Liver (tissue), 9 donors: ENCODE measurements around the gene SYNJ2. TPM values are rescaled to one million over a fixed set of nuclear protein-coding genes. Genes with fewer than 3 reads are reported as not detected.

Source experiments
- DNase-seq: peaks from one replicate; pipeline ENCODE4 v3.0.0-alpha.2; 2017; ENCODE audit warnings: low spot score
- H3K27ac ChIP-seq, 2 donors: one replicate each; pipeline ENCODE4 v1.7.0; 2013; ENCODE audit warnings: inconsistent platforms in 2 of 2, low read length in 2 of 2, control low read depth in 1 of 2, low read depth in 1 of 2, mild to moderate bottlenecking in 1 of 2
- H3K27me3 ChIP-seq, 4 donors: one replicate each; pipeline versions ENCODE4 v1.6.1 to v1.7.0; 2013; ENCODE audit warnings: low read length in 3 of 4, inconsistent platforms in 1 of 4, mild to moderate bottlenecking in 1 of 4, moderate library complexity in 1 of 4; ENCODE audit not compliant: control insufficient read depth in 4 of 4, insufficient read depth in 4 of 4
- H3K36me3 ChIP-seq, 4 donors: one replicate each; pipeline versions ENCODE4 v1.6.1 to v1.7.0; 2013; ENCODE audit warnings: low read length in 3 of 4, mild to moderate bottlenecking in 3 of 4, low read depth in 1 of 4, moderate library complexity in 1 of 4; ENCODE audit not compliant: control insufficient read depth in 4 of 4, insufficient read depth in 3 of 4
- H3K4me1 ChIP-seq, 4 donors: one replicate each; pipeline versions ENCODE4 v1.6.1 to v1.7.0; 2013; ENCODE audit warnings: low read length in 3 of 4, mild to moderate bottlenecking in 3 of 4, moderate library complexity in 1 of 4; ENCODE audit not compliant: control insufficient read depth in 4 of 4, insufficient read depth in 4 of 4
- H3K4me3 ChIP-seq, 3 donors: one replicate each; pipeline versions ENCODE4 v1.6.1 to v1.7.0; 2013; ENCODE audit warnings: low read length in 3 of 3, control low read depth in 1 of 3, low read depth in 1 of 3, mild to moderate bottlenecking in 1 of 3
- H3K9ac ChIP-seq, 2 donors: one replicate each; pipeline ENCODE4 v1.7.0; 2013; ENCODE audit warnings: low read length in 2 of 2, mild to moderate bottlenecking in 2 of 2, moderate library complexity in 2 of 2, control low read depth in 1 of 2, low read depth in 1 of 2
- H3K9me3 ChIP-seq, 4 donors: one replicate each; pipeline versions ENCODE4 v1.6.1 to v1.7.0; 2013; ENCODE audit warnings: low read length in 3 of 4; ENCODE audit not compliant: control insufficient read depth in 4 of 4
- EGR1 ChIP-seq, 2 donors: IDR thresholded peaks; 2 replicates each; pipeline ENCODE4 v1.6.1; 2016 to 2018; ENCODE audit warnings: antibody characterized with exemption in 2 of 2, low read depth in 2 of 2
- FOXA1 ChIP-seq: IDR thresholded peaks from 2 replicates; pipeline ENCODE4 v1.6.1; 2016; ENCODE audit warnings: antibody characterized with exemption
- FOXA2 ChIP-seq: IDR thresholded peaks from 2 replicates; pipeline ENCODE4 v1.6.1; 2016; ENCODE audit warnings: antibody characterized with exemption
- GABPA ChIP-seq, 2 donors: IDR thresholded peaks in 1 of 2; conservative IDR thresholded peaks in 1 of 2; 2 replicates each; pipeline ENCODE4 v1.6.1; 2016; ENCODE audit warnings: antibody characterized with exemption in 2 of 2, mild to moderate bottlenecking in 1 of 2, moderate library complexity in 1 of 2
- HNF4A ChIP-seq, 2 donors: conservative IDR thresholded peaks; 2 replicates each; pipeline ENCODE4 v1.6.1; 2016; ENCODE audit warnings: antibody characterized with exemption in 2 of 2, mild to moderate bottlenecking in 2 of 2
- HNF4G ChIP-seq: IDR thresholded peaks from 2 replicates; pipeline ENCODE4 v1.6.1; 2016; ENCODE audit warnings: antibody characterized with exemption
- JUND ChIP-seq, 2 donors: IDR thresholded peaks; 2 replicates each; pipeline ENCODE4 v1.6.1; 2016; ENCODE audit warnings: antibody characterized with exemption in 2 of 2
- NR2F2 ChIP-seq: IDR thresholded peaks from 2 replicates; pipeline ENCODE4 v1.6.1; 2016; ENCODE audit warnings: antibody characterized with exemption
- RAD21 ChIP-seq, 2 donors: IDR thresholded peaks; 2 replicates each; pipeline ENCODE4 v1.6.1; 2016; ENCODE audit warnings: antibody characterized with exemption in 2 of 2, mild to moderate bottlenecking in 2 of 2
- RXRA ChIP-seq, 2 donors: IDR thresholded peaks; 2 replicates each; pipeline ENCODE4 v1.6.1; 2017 to 2018; ENCODE audit warnings: antibody characterized with exemption in 2 of 2, mild to moderate bottlenecking in 1 of 2
- SP1 ChIP-seq: IDR thresholded peaks from 2 replicates; pipeline ENCODE4 v1.6.1; 2018; ENCODE audit warnings: antibody characterized with exemption, mild to moderate bottlenecking
- YY1 ChIP-seq: IDR thresholded peaks from 2 replicates; pipeline ENCODE4 v1.6.1; 2016; ENCODE audit warnings: antibody characterized with exemption, mild to moderate bottlenecking
- WGBS: extraction: QIAGEN DNeasy Blood & Tissue Kit; methylation state at CpG from one replicate; pipeline ENCODE4 v1.1.7; 2013; 5-methylcytosine and 5-hydroxymethylcytosine counted together
- polyA plus RNA-seq, 2 donors: library from polyadenylated mRNA; stranded (reverse) in 1 of 2; unstranded in 1 of 2; fragments of 200-250 nt in 1 of 2; fragments of >200 nt in 1 of 2; fragmentation: Nextera tagmentation in 1 of 2; extraction: Ambion mirVana in 1 of 2; gene quantifications; one replicate each; pipeline versions ENCODE4 v1.2.1 to v1.2.3, GENCODE V29; 2013 to 2015
- total RNA-seq, 2 donors: library from RNA; depleted of rRNA; stranded (reverse); fragments of >200 nt; gene quantifications; one replicate each; pipeline ENCODE4 v1.2.3, GENCODE V29; 2014
- TF ChIP-seq, protein P1 (sequence below): IDR thresholded peaks from 2 replicates; pipeline ENCODE4 v1.6.1; 2016; ENCODE audit warnings: antibody characterized with exemption
- TF ChIP-seq, protein P2 (sequence below): IDR thresholded peaks from 2 replicates; pipeline ENCODE4 v1.6.1; 2016; ENCODE audit warnings: antibody characterized with exemption
- TF ChIP-seq, protein P3 (sequence below): IDR thresholded peaks from 2 replicates; pipeline ENCODE4 v1.6.1; 2016; ENCODE audit warnings: antibody characterized with exemption, mild to moderate bottlenecking
- TF ChIP-seq, protein P4 (sequence below): IDR thresholded peaks from 2 replicates; pipeline ENCODE4 v1.6.1; 2016; ENCODE audit warnings: antibody characterized with exemption
- TF ChIP-seq, protein P5 (sequence below): fragments of 150-350 bp; IDR thresholded peaks from 2 replicates; pipeline ENCODE4 v1.5.1; 2017; ENCODE audit warnings: improper control_type of control experiment, low read depth, low read length; ENCODE audit not compliant: missing input control
- donor health status: healthy.
- donor health status: healthy.
- donor health status: healthy.
- donor health status: healthy.
- donor health status: healthy.

The SYNJ2 gene
- total and polyA plus RNA-seq, 4 donors, result 2.4 to 8.9 (median 3.2) TPM

DNA sequence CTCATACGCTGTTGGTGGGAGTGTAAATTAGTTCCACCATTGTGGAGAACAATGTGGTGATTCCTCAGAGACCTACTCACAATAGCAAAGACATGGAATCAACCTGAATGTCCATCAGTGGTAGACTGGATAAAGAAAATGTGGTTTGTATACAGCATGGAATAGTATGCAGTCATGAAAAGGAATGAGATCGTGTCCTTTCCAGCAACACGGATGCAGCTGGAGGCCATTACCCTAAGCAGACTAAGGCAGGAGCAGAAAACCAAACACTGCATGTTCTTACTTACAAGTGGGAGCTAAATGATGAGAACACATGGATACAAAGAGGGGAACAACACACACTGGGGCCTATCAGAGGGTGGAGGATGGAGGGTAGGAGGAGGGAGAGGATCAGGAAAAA, 54.6 kb downstream of the SYNJ2 start:
- Histone ChIP-seq H3K9ac (no peak overlapping the region), H3K27ac (no peak overlapping the region), H3K9me3 (no peaks in the 10 kb centered on the region), H3K36me3 (no peaks in the 10 kb centered on the region), H3K27me3 (no peaks in the 10 kb centered on the region), H3K4me1 (peaks cover 7 to 28% (median 19%) of the 10 kb centered on the region in 4 donors), H3K4me3 (no peak overlapping the region)
- 85% methylated on average over 3 of the region's 3 CpGs for whole genome bisulfite sequencing
- TF ChIP-seq, protein P1, sequence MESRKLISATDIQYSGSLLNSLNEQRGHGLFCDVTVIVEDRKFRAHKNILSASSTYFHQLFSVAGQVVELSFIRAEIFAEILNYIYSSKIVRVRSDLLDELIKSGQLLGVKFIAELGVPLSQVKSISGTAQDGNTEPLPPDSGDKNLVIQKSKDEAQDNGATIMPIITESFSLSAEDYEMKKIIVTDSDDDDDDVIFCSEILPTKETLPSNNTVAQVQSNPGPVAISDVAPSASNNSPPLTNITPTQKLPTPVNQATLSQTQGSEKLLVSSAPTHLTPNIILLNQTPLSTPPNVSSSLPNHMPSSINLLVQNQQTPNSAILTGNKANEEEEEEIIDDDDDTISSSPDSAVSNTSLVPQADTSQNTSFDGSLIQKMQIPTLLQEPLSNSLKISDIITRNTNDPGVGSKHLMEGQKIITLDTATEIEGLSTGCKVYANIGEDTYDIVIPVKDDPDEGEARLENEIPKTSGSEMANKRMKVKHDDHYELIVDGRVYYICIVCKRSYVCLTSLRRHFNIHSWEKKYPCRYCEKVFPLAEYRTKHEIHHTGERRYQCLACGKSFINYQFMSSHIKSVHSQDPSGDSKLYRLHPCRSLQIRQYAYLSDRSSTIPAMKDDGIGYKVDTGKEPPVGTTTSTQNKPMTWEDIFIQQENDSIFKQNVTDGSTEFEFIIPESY, result no peak
- no peak for TF ChIP-seq FOXA1
- TF ChIP-seq SP1, result no peak
- no peak for TF ChIP-seq HNF4A (conservative IDR thresholded peaks at IDR 0.05)
- no peak for TF ChIP-seq HNF4G
- TF ChIP-seq RXRA (IDR thresholded peaks at IDR 0.05), result no peak
- TF ChIP-seq, protein P2, sequence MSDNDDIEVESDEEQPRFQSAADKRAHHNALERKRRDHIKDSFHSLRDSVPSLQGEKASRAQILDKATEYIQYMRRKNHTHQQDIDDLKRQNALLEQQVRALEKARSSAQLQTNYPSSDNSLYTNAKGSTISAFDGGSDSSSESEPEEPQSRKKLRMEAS, result no peak
- TF ChIP-seq GABPA (IDR thresholded peaks at IDR 0.05 in 1 of 2, conservative IDR thresholded peaks at IDR 0.05 in 1 of 2), result no peak
- TF ChIP-seq NR2F2, result no peak
- TF ChIP-seq, protein P3, sequence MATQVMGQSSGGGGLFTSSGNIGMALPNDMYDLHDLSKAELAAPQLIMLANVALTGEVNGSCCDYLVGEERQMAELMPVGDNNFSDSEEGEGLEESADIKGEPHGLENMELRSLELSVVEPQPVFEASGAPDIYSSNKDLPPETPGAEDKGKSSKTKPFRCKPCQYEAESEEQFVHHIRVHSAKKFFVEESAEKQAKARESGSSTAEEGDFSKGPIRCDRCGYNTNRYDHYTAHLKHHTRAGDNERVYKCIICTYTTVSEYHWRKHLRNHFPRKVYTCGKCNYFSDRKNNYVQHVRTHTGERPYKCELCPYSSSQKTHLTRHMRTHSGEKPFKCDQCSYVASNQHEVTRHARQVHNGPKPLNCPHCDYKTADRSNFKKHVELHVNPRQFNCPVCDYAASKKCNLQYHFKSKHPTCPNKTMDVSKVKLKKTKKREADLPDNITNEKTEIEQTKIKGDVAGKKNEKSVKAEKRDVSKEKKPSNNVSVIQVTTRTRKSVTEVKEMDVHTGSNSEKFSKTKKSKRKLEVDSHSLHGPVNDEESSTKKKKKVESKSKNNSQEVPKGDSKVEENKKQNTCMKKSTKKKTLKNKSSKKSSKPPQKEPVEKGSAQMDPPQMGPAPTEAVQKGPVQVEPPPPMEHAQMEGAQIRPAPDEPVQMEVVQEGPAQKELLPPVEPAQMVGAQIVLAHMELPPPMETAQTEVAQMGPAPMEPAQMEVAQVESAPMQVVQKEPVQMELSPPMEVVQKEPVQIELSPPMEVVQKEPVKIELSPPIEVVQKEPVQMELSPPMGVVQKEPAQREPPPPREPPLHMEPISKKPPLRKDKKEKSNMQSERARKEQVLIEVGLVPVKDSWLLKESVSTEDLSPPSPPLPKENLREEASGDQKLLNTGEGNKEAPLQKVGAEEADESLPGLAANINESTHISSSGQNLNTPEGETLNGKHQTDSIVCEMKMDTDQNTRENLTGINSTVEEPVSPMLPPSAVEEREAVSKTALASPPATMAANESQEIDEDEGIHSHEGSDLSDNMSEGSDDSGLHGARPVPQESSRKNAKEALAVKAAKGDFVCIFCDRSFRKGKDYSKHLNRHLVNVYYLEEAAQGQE, result no peak
- TF ChIP-seq JUND (IDR thresholded peaks at IDR 0.05), result no peak
- no peak for TF ChIP-seq YY1
- TF ChIP-seq FOXA2, result no peak
- no peak for TF ChIP-seq RAD21 (IDR thresholded peaks at IDR 0.05)
- TF ChIP-seq EGR1 (IDR thresholded peaks at IDR 0.05; ENCODE audit: low read depth in 2 of 2), result no peak
- DNase-seq, result no peak

DNA sequence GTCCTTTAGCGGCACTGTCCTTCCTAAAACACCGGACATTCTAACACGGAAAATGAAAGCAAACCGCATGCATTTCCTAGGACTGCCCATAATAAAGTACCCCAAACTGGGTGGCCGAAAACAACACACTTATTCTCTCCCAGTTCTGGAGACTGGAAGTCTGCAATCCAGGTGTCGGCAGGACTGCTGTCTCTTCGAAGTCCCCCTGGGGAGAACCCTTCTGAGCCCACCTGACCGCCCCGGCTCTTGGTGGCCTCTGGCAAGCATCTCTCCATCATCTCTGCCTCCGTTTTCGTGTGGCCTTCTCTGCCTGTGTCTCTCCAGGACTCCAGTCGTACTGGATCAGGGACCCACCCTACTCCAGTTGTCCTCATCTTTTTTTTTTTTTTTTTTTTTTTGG, 55.4 kb downstream of the SYNJ2 start:
- H3K27me3 ChIP-seq, result no peaks in the 10 kb centered on the region
- no peaks in the 10 kb centered on the region for H3K36me3 ChIP-seq
- no peak overlapping the region for H3K27ac ChIP-seq
- 96% methylated on average over 12 of the region's 12 CpGs for WGBS
- H3K9me3 ChIP-seq, result no peaks in the 10 kb centered on the region
- no peak overlapping the region for H3K9ac ChIP-seq
- H3K4me3 ChIP-seq, result no peak overlapping the region
- no peak for TF ChIP-seq GABPA (IDR thresholded peaks at IDR 0.05 in 1 of 2, conservative IDR thresholded peaks at IDR 0.05 in 1 of 2)
- TF ChIP-seq SP1, result no peak
- TF ChIP-seq, protein P3, result no peak
- TF ChIP-seq, protein P1, result no peak
- TF ChIP-seq, protein P4, sequence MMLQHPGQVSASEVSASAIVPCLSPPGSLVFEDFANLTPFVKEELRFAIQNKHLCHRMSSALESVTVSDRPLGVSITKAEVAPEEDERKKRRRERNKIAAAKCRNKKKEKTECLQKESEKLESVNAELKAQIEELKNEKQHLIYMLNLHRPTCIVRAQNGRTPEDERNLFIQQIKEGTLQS, result no peak
- TF ChIP-seq HNF4A (conservative IDR thresholded peaks at IDR 0.05), result no peak
- TF ChIP-seq NR2F2, result no peak
- no peak for TF ChIP-seq RAD21 (IDR thresholded peaks at IDR 0.05)
- no peak for TF ChIP-seq EGR1 (IDR thresholded peaks at IDR 0.05; ENCODE audit: low read depth in 2 of 2)
- TF ChIP-seq YY1, result no peak
- no peak for TF ChIP-seq HNF4G
- no peak for TF ChIP-seq FOXA1
- no peak for TF ChIP-seq RXRA (IDR thresholded peaks at IDR 0.05)
- TF ChIP-seq, protein P2, result no peak
- TF ChIP-seq, protein P5, sequence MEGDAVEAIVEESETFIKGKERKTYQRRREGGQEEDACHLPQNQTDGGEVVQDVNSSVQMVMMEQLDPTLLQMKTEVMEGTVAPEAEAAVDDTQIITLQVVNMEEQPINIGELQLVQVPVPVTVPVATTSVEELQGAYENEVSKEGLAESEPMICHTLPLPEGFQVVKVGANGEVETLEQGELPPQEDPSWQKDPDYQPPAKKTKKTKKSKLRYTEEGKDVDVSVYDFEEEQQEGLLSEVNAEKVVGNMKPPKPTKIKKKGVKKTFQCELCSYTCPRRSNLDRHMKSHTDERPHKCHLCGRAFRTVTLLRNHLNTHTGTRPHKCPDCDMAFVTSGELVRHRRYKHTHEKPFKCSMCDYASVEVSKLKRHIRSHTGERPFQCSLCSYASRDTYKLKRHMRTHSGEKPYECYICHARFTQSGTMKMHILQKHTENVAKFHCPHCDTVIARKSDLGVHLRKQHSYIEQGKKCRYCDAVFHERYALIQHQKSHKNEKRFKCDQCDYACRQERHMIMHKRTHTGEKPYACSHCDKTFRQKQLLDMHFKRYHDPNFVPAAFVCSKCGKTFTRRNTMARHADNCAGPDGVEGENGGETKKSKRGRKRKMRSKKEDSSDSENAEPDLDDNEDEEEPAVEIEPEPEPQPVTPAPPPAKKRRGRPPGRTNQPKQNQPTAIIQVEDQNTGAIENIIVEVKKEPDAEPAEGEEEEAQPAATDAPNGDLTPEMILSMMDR, result no peak
- DNase-seq, result no peak
- H3K4me1 ChIP-seq, result peaks cover 7 to 23% (median 16%) of the 10 kb centered on the region in 4 donors
